IMR-90 (cell line): ENCODE measurements around the gene PPP1R10. TPM values are rescaled to one million over a fixed set of nuclear protein-coding genes. Genes with fewer than 3 reads are reported as not detected.

Experiments
- ATAC-seq: fragments of 200-7000 bp; cut with Tn5 transposase; 2 replicates; pipeline ENCODE4 v1.9.1; 2020; ENCODE audit warnings: low read depth, mild to moderate bottlenecking, moderate library complexity
- BruUV-seq: library from RNA; stranded (reverse); fragments of 400-500 nt; replicated peaks from 2 replicates; lab custom pipeline; 2021; lab: Mats Ljungman, UMichigan
- CTCF ChIA-PET: fragments of 300-600 bp; formaldehyde crosslinking; extraction: SDS; loops from one replicate; lab custom pipeline; 2021; ENCODE audit warnings: antibody characterized with exemption; lab: Yijun Ruan, JAX
- POLR2A ChIA-PET: fragments of 300-600 bp; sonication (Branson Sonifier 250); formaldehyde crosslinking; loops from one replicate; lab custom pipeline; 2022; ENCODE audit warnings: antibody characterized with exemption; ENCODE audit not compliant: unreplicated experiment; lab: Charles Lee
- DNase-seq: peaks from one replicate; pipeline ENCODE4 v3.0.0; 2013
- H2AFZ ChIP-seq: replicated peaks from 2 replicates; pipeline ENCODE3; 2013; ENCODE audit warnings: low read length, mild to moderate bottlenecking; ENCODE audit not compliant: poor library complexity
- H2AK5ac ChIP-seq: 2 replicates; pipeline ENCODE4 v1.6.1; 2013; ENCODE audit warnings: low read depth, low read length, inconsistent platforms
- H2AK9ac ChIP-seq: replicated peaks from 2 replicates; pipeline ENCODE3; 2013; ENCODE audit warnings: mild to moderate bottlenecking, low read depth, low read length, moderate library complexity; ENCODE audit not compliant: poor library complexity
- H2BK120ac ChIP-seq: 2 replicates; pipeline ENCODE4 v1.6.1; 2013; ENCODE audit warnings: low read depth, low read length, inconsistent platforms
- H2BK15ac ChIP-seq: 3 replicates; pipeline ENCODE4 v1.6.1; 2013; ENCODE audit warnings: low read depth, low read length, inconsistent platforms
- H2BK20ac ChIP-seq: 2 replicates; pipeline ENCODE4 v1.6.1; 2013; ENCODE audit warnings: low read depth, mild to moderate bottlenecking, inconsistent platforms, low read length, moderate library complexity
- H2BK5ac ChIP-seq: 2 replicates; pipeline ENCODE4 v1.6.1; 2013; ENCODE audit warnings: mild to moderate bottlenecking, low read depth, low read length, inconsistent platforms; ENCODE audit not compliant: poor library complexity, severe bottlenecking
- H3K14ac ChIP-seq: replicated peaks from 2 replicates; pipeline ENCODE4 v1.6.1; 2013; ENCODE audit warnings: low read depth, low read length, inconsistent platforms
- H3K18ac ChIP-seq: 2 replicates; pipeline ENCODE4 v1.6.1; 2013; ENCODE audit warnings: low read depth, low read length, control low read depth
- H3K23ac ChIP-seq: 2 replicates; pipeline ENCODE4 v1.6.1; 2013; ENCODE audit warnings: low read depth, low read length, inconsistent platforms
- H3K27ac ChIP-seq: 2 replicates; pipeline ENCODE4 v1.5.1; 2013; ENCODE audit warnings: mild to moderate bottlenecking, control low read depth, low read length; ENCODE audit not compliant: insufficient read depth
- H3K27me3 ChIP-seq: 2 replicates; pipeline ENCODE4 v1.6.1; 2013; ENCODE audit warnings: low read length; ENCODE audit not compliant: control insufficient read depth, insufficient read depth
- H3K36me3 ChIP-seq: 2 replicates; pipeline ENCODE4 v1.6.1; 2013; ENCODE audit warnings: low read length, mixed read lengths; ENCODE audit not compliant: control insufficient read depth, insufficient read depth
- H3K4ac ChIP-seq: 2 replicates; pipeline ENCODE4 v1.6.1; 2013; ENCODE audit warnings: low read depth, low read length, inconsistent platforms
- H3K4me1 ChIP-seq: 2 replicates; pipeline ENCODE4 v1.6.1; 2013; ENCODE audit warnings: low read length, mixed read lengths; ENCODE audit not compliant: control insufficient read depth, insufficient read depth
- H3K4me2 ChIP-seq: 2 replicates; pipeline ENCODE4 v1.6.1; 2013; ENCODE audit warnings: low read depth, mild to moderate bottlenecking, control low read depth, low read length, moderate library complexity
- H3K4me3 ChIP-seq: 2 replicates; pipeline ENCODE4 v1.5.1; 2013; ENCODE audit warnings: low read depth, mild to moderate bottlenecking, control low read depth, low read length, moderate library complexity; ENCODE audit not compliant: insufficient read depth
- H3K56ac ChIP-seq: 2 replicates; pipeline ENCODE4 v1.6.1; 2013; ENCODE audit warnings: low read length, inconsistent platforms; ENCODE audit not compliant: insufficient read depth; ENCODE audit errors: extremely low read depth
- H3K79me1 ChIP-seq, 2 experiments: 2 replicates each; pipeline ENCODE4 v1.6.1; 2013; ENCODE audit warnings: low read length in 2 of 2, inconsistent platforms in 1 of 2, low read depth in 1 of 2
- H3K9ac ChIP-seq: 2 replicates; pipeline ENCODE4 v1.6.1; 2013; ENCODE audit warnings: low read depth, low read length, control low read depth
- H3K9me1 ChIP-seq: 2 replicates; pipeline ENCODE4 v1.6.1; 2013; ENCODE audit warnings: low read length, inconsistent platforms; ENCODE audit not compliant: insufficient read depth
- H3K9me3 ChIP-seq: 2 replicates; pipeline ENCODE4 v1.6.1; 2013; ENCODE audit warnings: low read length; ENCODE audit not compliant: control insufficient read depth, insufficient read depth
- H4K20me1 ChIP-seq: 2 replicates; pipeline ENCODE4 v1.6.1; 2013; ENCODE audit warnings: low read length, inconsistent platforms; ENCODE audit not compliant: insufficient read depth
- H4K5ac ChIP-seq: 2 replicates; pipeline ENCODE4 v1.6.1; 2013; ENCODE audit warnings: mild to moderate bottlenecking, low read depth, low read length, control low read depth
- H4K8ac ChIP-seq, 2 experiments: 2 replicates each; pipeline ENCODE4 v1.6.1; 2013; ENCODE audit warnings: low read depth in 2 of 2, low read length in 2 of 2, control low read depth in 1 of 2, inconsistent platforms in 1 of 2
- H4K91ac ChIP-seq: 2 replicates; pipeline ENCODE4 v1.6.1; 2013; ENCODE audit warnings: low read depth, low read length, inconsistent platforms; ENCODE audit not compliant: insufficient read depth
- BHLHE40 ChIP-seq: fragments of 150-350 bp; IDR thresholded peaks from 2 replicates; pipeline ENCODE4 v1.6.1; 2016; ENCODE audit warnings: mild to moderate bottlenecking, low read depth, low read length
- CEBPB ChIP-seq: IDR thresholded peaks from 2 replicates; pipeline ENCODE4 v1.6.1; 2012; ENCODE audit warnings: low read depth, low read length, improper control_type of control experiment
- FOS ChIP-seq: fragments of 150-350 bp; IDR thresholded peaks from 2 replicates; pipeline ENCODE4 v1.6.1; 2016; ENCODE audit warnings: low read depth, low read length
- MAFK ChIP-seq: IDR thresholded peaks from 2 replicates; pipeline ENCODE4 v1.6.1; 2012; ENCODE audit warnings: low read depth, low read length, improper control_type of control experiment
- MAZ ChIP-seq: IDR thresholded peaks from 2 replicates; pipeline ENCODE4 v1.6.1; 2012; ENCODE audit warnings: low read depth, mild to moderate bottlenecking, low read length, improper control_type of control experiment, moderate library complexity, borderline replicate concordance
- MXI1 ChIP-seq: IDR thresholded peaks from 2 replicates; pipeline ENCODE4 v1.6.1; 2012; ENCODE audit warnings: low read depth, mild to moderate bottlenecking, low read length, moderate library complexity, borderline replicate concordance
- NFE2L2 ChIP-seq: fragments of 150-350 bp; IDR thresholded peaks from 2 replicates; pipeline ENCODE4 v1.6.1; 2016; ENCODE audit warnings: low read depth, mild to moderate bottlenecking, low read length
- POLR2A ChIP-seq: IDR thresholded peaks from 2 replicates; pipeline ENCODE4 v1.6.1; 2012; ENCODE audit warnings: mild to moderate bottlenecking, low read depth, low read length
- RAD21 ChIP-seq: IDR thresholded peaks from 2 replicates; pipeline ENCODE4 v1.6.1; 2012; ENCODE audit warnings: low read length, improper control_type of control experiment
- RCOR1 ChIP-seq: IDR thresholded peaks from 2 replicates; pipeline ENCODE4 v1.6.1; 2012; ENCODE audit warnings: mild to moderate bottlenecking, low read length, improper control_type of control experiment; ENCODE audit not compliant: insufficient replicate concordance
- WGBS, 2 experiments: methylation state at CpG; one replicate each; pipeline versions ENCODE4 v1.1.5 to v1.1.7; 2013; ENCODE audit warnings: missing lambda C conversion rate in 2 of 2; ENCODE audit not compliant: insufficient read length in 1 of 2; ENCODE audit errors: extremely low coverage in 2 of 2; 5-methylcytosine and 5-hydroxymethylcytosine counted together
- dilution Hi-C: fragments of 300-500 bp; cut with HindIII; formaldehyde crosslinking; loops from one replicate; pipeline ENCODE4 v1.14.3; 2018; ENCODE audit warnings: low sequenced_read_pairs; ENCODE audit not compliant: unreplicated experiment
- in situ Hi-C: fragments of 300-500 bp; cut with MboI; formaldehyde crosslinking; loops from 3 replicates; pipeline ENCODE4 v1.14.3; 2019; ENCODE audit warnings: low sequenced_read_pairs, inconsistent platforms, mixed read lengths
- intact Hi-C: fragments of 100-400 bp; cut with micrococcal nuclease; formaldehyde crosslinking; loops from 2 replicates; pipeline ENCODE4 v1.10.0; 2022
- polyA plus RNA-seq, 3 experiments: library from polyadenylated mRNA; depleted of rRNA; stranded (reverse); fragments of >200 nt; gene quantifications; 2 replicates each; pipeline ENCODE4 v1.2.3, GENCODE V29; 2012; ENCODE audit warnings: low replicate concordance in 1 of 3
- total RNA-seq: library from RNA; depleted of rRNA; stranded (reverse); fragments of >200 nt; gene quantifications from 2 replicates; pipeline ENCODE4 v1.2.3, GENCODE V29; 2012
- TF ChIP-seq, protein P1 (sequence below): fragments of 150-350 bp; IDR thresholded peaks from 2 replicates; pipeline ENCODE4 v1.6.1; 2016; ENCODE audit warnings: low read depth, mild to moderate bottlenecking, low read length, moderate library complexity, borderline replicate concordance
- TF ChIP-seq, protein P2 (sequence below): conservative IDR thresholded peaks from 2 replicates; pipeline ENCODE4 v1.5.1; 2012; ENCODE audit warnings: mild to moderate bottlenecking, low read depth, low read length, improper control_type of control experiment
- TF ChIP-seq, protein P3 (sequence below): fragments of 150-350 bp; IDR thresholded peaks from 2 replicates; pipeline ENCODE4 v1.6.1; 2017; ENCODE audit warnings: mild to moderate bottlenecking, antibody characterized with exemption, low read length, low read depth

The PPP1R10 gene
- total and polyA plus RNA-seq, 2 of the 4 experiments (the other 2 are of a cell fraction) = 18.8 to 21.2 TPM

DNA sequence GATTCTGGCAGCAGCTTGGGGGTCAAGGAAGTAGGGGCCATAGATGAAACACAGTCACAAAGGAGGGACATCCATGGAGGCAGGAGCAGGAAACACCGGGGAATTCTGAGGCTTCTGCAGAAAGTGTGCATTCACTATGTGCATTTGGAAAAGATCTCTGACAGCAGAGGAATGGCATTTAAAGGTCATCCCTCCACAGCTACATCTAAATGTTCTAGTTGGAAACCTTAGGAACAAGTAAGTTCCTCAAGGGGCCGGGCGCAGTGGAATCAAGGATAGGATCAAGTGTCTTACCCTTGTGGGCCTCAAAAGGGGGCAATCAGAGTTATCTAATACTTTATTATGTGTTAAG is 38.7 kb upstream of the PPP1R10 start:
- Histone ChIP-seq H3K18ac (no peak overlapping the region), H3K23ac (no peak overlapping the region), H2BK5ac (no peak overlapping the region), H3K27ac (no peak overlapping the region), H2BK120ac (no peak overlapping the region), H4K20me1 (no peaks in the 10 kb centered on the region), H3K9me3 (no peaks in the 10 kb centered on the region), H2AK9ac (peak overlapping the region; percentile 29), H3K79me1 (peaks cover 2 to 4% of the 10 kb centered on the region in 2 experiments; a peak in 3 of 4 replicates), H3K9me1 (no peaks in the 10 kb centered on the region), H4K8ac (no peak overlapping the region; a peak in 1 of 4 replicates), H3K9ac (no peak overlapping the region), H3K14ac (no peak overlapping the region), H3K4ac (no peak overlapping the region), H2AFZ (no peak overlapping the region), H3K56ac (no peak overlapping the region), H3K4me3 (no peak overlapping the region), H4K91ac (no peak overlapping the region), H3K4me1 (no peaks in the 10 kb centered on the region; the same call in 1 of the 2 replicates), H2BK20ac (no peak overlapping the region), H2AK5ac (no peak overlapping the region), H3K27me3 (no peaks in the 10 kb centered on the region), H2BK15ac (no peak overlapping the region), H3K36me3 (peaks cover 77% of the 10 kb centered on the region), H4K5ac (no peak overlapping the region), H3K4me2 (no peak overlapping the region)
- no CpG with 5 or more reads among the region's 3 CpGs for WGBS, 2 experiments
- ATAC-seq (peak; percentile 72), DNase-seq (peak; percentile 40)
- dilution Hi-C loops (no loop called here), intact Hi-C loops (no loop called here), in situ Hi-C loops (no loop called here)
- no TSS peak for BruUV-seq
- CTCF ChIA-PET = no interaction called here
- TF ChIP-seq CEBPB = no peak
- TF ChIP-seq, protein P1, sequence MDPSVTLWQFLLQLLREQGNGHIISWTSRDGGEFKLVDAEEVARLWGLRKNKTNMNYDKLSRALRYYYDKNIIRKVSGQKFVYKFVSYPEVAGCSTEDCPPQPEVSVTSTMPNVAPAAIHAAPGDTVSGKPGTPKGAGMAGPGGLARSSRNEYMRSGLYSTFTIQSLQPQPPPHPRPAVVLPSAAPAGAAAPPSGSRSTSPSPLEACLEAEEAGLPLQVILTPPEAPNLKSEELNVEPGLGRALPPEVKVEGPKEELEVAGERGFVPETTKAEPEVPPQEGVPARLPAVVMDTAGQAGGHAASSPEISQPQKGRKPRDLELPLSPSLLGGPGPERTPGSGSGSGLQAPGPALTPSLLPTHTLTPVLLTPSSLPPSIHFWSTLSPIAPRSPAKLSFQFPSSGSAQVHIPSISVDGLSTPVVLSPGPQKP = no peak
- TF ChIP-seq FOS = no peak
- no peak for TF ChIP-seq POLR2A
- TF ChIP-seq, protein P2, sequence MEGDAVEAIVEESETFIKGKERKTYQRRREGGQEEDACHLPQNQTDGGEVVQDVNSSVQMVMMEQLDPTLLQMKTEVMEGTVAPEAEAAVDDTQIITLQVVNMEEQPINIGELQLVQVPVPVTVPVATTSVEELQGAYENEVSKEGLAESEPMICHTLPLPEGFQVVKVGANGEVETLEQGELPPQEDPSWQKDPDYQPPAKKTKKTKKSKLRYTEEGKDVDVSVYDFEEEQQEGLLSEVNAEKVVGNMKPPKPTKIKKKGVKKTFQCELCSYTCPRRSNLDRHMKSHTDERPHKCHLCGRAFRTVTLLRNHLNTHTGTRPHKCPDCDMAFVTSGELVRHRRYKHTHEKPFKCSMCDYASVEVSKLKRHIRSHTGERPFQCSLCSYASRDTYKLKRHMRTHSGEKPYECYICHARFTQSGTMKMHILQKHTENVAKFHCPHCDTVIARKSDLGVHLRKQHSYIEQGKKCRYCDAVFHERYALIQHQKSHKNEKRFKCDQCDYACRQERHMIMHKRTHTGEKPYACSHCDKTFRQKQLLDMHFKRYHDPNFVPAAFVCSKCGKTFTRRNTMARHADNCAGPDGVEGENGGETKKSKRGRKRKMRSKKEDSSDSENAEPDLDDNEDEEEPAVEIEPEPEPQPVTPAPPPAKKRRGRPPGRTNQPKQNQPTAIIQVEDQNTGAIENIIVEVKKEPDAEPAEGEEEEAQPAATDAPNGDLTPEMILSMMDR = no peak
- no peak for TF ChIP-seq NFE2L2
- TF ChIP-seq MAFK = no peak
- no peak for TF ChIP-seq BHLHE40
- TF ChIP-seq MXI1 = no peak
- no peak for TF ChIP-seq RCOR1
- TF ChIP-seq RAD21 = no peak
- TF ChIP-seq, protein P3, sequence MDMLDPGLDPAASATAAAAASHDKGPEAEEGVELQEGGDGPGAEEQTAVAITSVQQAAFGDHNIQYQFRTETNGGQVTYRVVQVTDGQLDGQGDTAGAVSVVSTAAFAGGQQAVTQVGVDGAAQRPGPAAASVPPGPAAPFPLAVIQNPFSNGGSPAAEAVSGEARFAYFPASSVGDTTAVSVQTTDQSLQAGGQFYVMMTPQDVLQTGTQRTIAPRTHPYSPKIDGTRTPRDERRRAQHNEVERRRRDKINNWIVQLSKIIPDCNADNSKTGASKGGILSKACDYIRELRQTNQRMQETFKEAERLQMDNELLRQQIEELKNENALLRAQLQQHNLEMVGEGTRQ = no peak
- TF ChIP-seq MAZ = no peak
- POLR2A ChIA-PET = no interaction called here
